ENCODE measurements around the gene TCF12.

The TCF12 gene

GRCh38 chr15:56956538-56956937 lies 38.1 kb downstream of the TCF12 start:
- no peaks in the 10 kb centered on the region for H3K9me3 ChIP-seq (ENCODE audit: low read length)
- H3K36me3 ChIP-seq (ENCODE audit: insufficient read depth, low read length), result peaks cover 23% of the 10 kb centered on the region
- H3K27ac ChIP-seq (ENCODE audit: low read depth, low read length, poor library complexity, severe bottlenecking), result no peak overlapping the region
- H3K79me2 ChIP-seq (ENCODE audit: insufficient read depth, low read length), result peaks cover 94% of the 10 kb centered on the region
- no peak overlapping the region for H3K4me3 ChIP-seq (ENCODE audit: low read depth, low read length, poor library complexity, severe bottlenecking)
- no peak overlapping the region for H2AFZ ChIP-seq (ENCODE audit: low read length)
- no peak overlapping the region for H3K4me2 ChIP-seq (ENCODE audit: low read length)
- no peaks in the 10 kb centered on the region for H3F3A ChIP-seq (ENCODE audit: insufficient read depth, low read length)
- TF ChIP-seq EZH2 (IDR thresholded peaks at IDR 0.05; ENCODE audit: borderline replicate concordance, low read length) (no peak), CTCF (IDR thresholded peaks at IDR 0.05; ENCODE audit: low read length) (no peak)
- no peaks in the 10 kb centered on the region for H4K20me1 ChIP-seq (ENCODE audit: insufficient read depth, low read length)
- no peaks in the 10 kb centered on the region for H3K4me1 ChIP-seq (ENCODE audit: insufficient read depth, low read length, severe bottlenecking)
- H3K9ac ChIP-seq (ENCODE audit: low read length), result no peak overlapping the region
- no peaks in the 10 kb centered on the region for H3K27me3 ChIP-seq (ENCODE audit: insufficient read depth, low read length)
- no peaks in the 10 kb centered on the region for H3K9me2 ChIP-seq (ENCODE audit: low read depth, low read length)

GRCh38 chr15:56957812-56958406 lies 39.5 kb downstream of the TCF12 start:
- no peak overlapping the region for H3K4me3 ChIP-seq (ENCODE audit: low read depth, low read length, poor library complexity, severe bottlenecking)
- 0 out of 2 replicates have a peak, but pooled peaks cover 3% of the 10 kb centered on the region for H4K20me1 ChIP-seq (ENCODE audit: insufficient read depth, low read length)
- no peaks in the 10 kb centered on the region for H3K9me3 ChIP-seq (ENCODE audit: low read length)

GRCh38 chr15:56959318-56959648 lies 40.8 kb downstream of the TCF12 start:
- no peak overlapping the region for H3K27ac ChIP-seq (ENCODE audit: low read depth, low read length, poor library complexity, severe bottlenecking)
- H3K27me3 ChIP-seq (ENCODE audit: insufficient read depth, low read length), result no peaks in the 10 kb centered on the region
- H4K20me1 ChIP-seq (ENCODE audit: insufficient read depth, low read length), result 0 out of 2 replicates have a peak, but pooled peaks cover 3% of the 10 kb centered on the region
- peaks cover 93% of the 10 kb centered on the region for H3K79me2 ChIP-seq (ENCODE audit: insufficient read depth, low read length)
- H3K36me3 ChIP-seq (ENCODE audit: insufficient read depth, low read length), result peaks cover 10% of the 10 kb centered on the region
- peaks cover 12% of the 10 kb centered on the region for H3K4me1 ChIP-seq (ENCODE audit: insufficient read depth, low read length, severe bottlenecking)
- no peaks in the 10 kb centered on the region for H3K9me2 ChIP-seq (ENCODE audit: low read depth, low read length)
- no peak overlapping the region for H3K4me3 ChIP-seq (ENCODE audit: low read depth, low read length, poor library complexity, severe bottlenecking)
- TF ChIP-seq EZH2 (IDR thresholded peaks at IDR 0.05; ENCODE audit: borderline replicate concordance, low read length) (no peak), CTCF (IDR thresholded peaks at IDR 0.05; ENCODE audit: low read length) (no peak)
- no peak overlapping the region for H2AFZ ChIP-seq (ENCODE audit: low read length)
- H3K9ac ChIP-seq (ENCODE audit: low read length), result no peak overlapping the region
- no peaks in the 10 kb centered on the region for H3K9me3 ChIP-seq (ENCODE audit: low read length)
- no peaks in the 10 kb centered on the region for H3F3A ChIP-seq (ENCODE audit: insufficient read depth, low read length)
- H3K4me2 ChIP-seq (ENCODE audit: low read length), result no peak overlapping the region

More at GRCh38 chr15:56957812-56958406, 39.5 kb downstream of the TCF12 start:
- no peak overlapping the region for H3K27ac ChIP-seq (ENCODE audit: low read depth, low read length, poor library complexity, severe bottlenecking)
- no peaks in the 10 kb centered on the region for H3F3A ChIP-seq (ENCODE audit: insufficient read depth, low read length)
- no peaks in the 10 kb centered on the region for H3K9me2 ChIP-seq (ENCODE audit: low read depth, low read length)
- no peak for TF ChIP-seq CTCF (IDR thresholded peaks at IDR 0.05; ENCODE audit: low read length)
- TF ChIP-seq EZH2 (IDR thresholded peaks at IDR 0.05; ENCODE audit: borderline replicate concordance, low read length), result no peak
- peaks cover 11% of the 10 kb centered on the region for H3K36me3 ChIP-seq (ENCODE audit: insufficient read depth, low read length)
- H3K9ac ChIP-seq (ENCODE audit: low read length), result no peak overlapping the region
- no peaks in the 10 kb centered on the region for H3K27me3 ChIP-seq (ENCODE audit: insufficient read depth, low read length)
- peaks cover 92% of the 10 kb centered on the region for H3K79me2 ChIP-seq (ENCODE audit: insufficient read depth, low read length)
- no peak overlapping the region for H3K4me2 ChIP-seq (ENCODE audit: low read length)
- H3K4me1 ChIP-seq (ENCODE audit: insufficient read depth, low read length, severe bottlenecking), result no peaks in the 10 kb centered on the region
- no peak overlapping the region for H2AFZ ChIP-seq (ENCODE audit: low read length)
